Daoy (cell line): Measurements from ENCODE around the gene CTDP1. TPM values are rescaled to one million over a fixed set of nuclear protein-coding genes. Genes with fewer than 3 reads are reported as not detected.
A peak's percentile ranks its signal among the peaks of the same experiment; 100 is the strongest.

Experiments
- DNase-seq: peaks from one replicate; pipeline ENCODE4 v3.0.0-alpha.2; 2015; ENCODE audit warnings: low read depth
- total RNA-seq: library from RNA; depleted of rRNA; stranded (reverse); fragments of >200 nt; shearing (Covaris generic); gene quantifications from 2 replicates; pipeline ENCODE4 v1.2.3, GENCODE V29; 2014

CTDP1 gene
- total RNA-seq, 1 experiment from 2014 or later, result 13.9 TPM

DNA sequence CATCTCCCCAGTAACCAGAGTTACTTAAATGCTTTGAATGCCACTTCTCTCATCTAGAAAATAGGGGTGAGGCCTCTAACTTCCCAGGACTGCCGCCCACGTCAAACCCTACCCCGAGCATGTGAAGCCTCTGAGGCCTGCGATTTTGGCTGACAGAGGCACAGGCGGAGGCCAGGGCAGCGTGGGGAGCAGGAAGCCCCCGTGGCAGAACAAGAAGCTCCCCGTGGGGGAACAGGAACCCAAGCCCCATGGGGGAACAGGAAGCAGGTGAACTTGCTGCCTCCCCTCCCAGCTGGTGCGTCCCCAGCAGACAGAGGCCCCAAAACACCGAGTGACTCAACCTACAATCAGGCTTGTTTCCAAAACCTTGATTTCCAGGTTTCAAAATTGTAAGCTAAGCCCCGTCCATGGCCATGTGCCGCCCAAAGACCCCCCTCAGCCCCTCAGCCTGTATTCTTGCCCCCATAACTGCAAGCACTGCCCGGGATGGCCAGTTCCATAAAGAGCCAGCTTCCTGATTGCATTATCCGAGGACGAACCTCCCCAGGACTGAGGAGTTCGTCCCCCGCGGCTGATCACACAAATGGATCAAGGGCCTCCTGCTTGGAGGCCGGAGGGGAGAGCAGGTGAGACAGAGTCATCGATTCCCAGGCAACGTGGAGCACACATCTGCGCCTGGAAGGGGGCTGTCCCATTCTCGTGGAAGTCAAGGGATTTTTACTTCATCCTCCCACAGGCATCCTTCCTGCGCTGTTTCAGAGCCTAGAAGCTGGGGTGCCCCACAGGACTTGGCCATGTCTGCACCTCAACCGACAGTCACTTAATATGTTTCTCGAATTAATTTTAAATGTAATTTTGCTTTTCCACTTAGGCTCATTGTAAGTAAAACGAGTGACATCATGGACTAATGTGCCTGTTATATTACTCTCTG is 36.3 kb upstream of the CTDP1 start:
- DNase-seq, result no peak

GRCh38 chr18:79644006-79644665 is 35.5 kb upstream of the CTDP1 start:
- peak; percentile 66 for DNase-seq

GRCh38 chr18:79644666-79645057 is 34.9 kb upstream of the CTDP1 start:
- DNase-seq, result no peak

- peak; percentile 40 for DNase-seq
Measured at GRCh38 chr18:79645291-79645983, 34.2 kb upstream of the CTDP1 start.

- DNase-seq, result no peak
Measured at GRCh38 chr18:79647307-79647706, 32.3 kb upstream of the CTDP1 start.

GRCh38 chr18:79650959-79651358 is 28.6 kb upstream of the CTDP1 start:
- no peak for DNase-seq

DNA sequence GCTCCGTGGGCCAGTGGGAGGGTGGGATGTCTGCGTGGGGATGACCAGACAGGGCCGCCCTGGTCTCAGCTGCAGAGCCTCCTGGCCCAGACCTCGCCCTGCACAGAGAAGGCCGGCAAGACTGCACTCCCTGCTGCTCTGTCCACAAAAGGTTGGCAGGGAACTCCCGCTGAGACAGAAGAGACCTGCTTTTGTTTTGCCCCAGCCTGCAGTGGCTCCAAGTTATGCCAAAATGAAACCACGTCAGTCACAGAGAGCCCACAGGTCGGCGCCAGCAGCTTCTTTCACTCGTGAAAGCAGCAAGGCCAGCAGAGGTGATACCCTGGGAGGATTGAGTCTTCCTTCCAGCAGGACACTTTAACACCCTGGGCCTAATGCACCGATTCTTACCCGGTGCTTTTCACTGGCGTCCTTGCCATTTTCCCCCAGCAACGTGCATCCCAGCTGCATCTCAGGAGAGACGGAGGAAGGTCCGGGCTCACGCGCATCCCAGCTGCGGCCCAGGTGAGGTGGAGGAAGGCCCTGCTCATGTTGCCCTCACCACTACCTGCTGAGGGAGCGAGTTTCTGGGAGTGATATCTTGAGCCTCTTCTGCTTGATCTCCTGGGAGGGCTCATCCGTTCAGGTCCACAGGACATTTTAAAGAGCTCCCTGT is 22.1 kb upstream of the CTDP1 start:
- DNase-seq, result no peak

DNA sequence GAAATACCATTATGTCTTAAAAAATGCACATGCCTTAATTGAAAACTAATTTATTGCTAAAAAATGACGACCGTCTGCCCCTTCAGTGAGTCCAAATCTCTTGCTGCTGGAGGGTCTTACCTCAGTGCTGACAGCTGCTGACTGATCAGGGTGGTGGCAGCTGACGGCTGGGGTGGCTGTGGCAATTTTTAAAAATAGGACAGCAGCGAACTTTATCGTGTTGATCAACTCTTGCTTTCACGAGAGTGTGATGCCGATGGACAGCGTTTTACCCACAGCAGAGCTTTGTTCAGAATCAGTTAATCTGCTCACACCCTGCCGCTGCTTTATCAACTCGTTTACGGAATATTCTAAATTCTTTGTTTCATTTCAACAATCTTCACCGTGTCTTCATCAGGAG is 21.2 kb upstream of the CTDP1 start:
- DNase-seq, result no peak

DNA sequence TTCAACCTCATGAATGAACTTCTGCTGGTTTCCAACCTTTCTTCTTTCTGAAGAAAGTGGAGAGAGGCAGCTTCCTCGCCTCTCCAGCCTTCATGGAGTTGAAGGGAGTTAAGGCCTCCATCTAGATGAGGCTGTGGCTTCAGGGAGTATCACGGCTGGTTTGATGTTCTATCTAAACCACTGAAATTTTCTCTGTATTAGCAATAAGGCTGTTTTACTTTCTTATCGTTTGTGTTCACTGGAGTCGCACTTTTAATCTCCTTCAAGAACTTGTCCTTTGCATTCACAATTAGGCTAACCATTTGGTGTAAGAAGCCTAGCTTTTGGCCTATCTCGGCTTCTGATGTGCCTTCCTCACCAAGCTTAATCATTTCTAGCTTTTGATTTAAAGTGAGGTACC is 19.9 kb upstream of the CTDP1 start:
- DNase-seq, result no peak

DNA sequence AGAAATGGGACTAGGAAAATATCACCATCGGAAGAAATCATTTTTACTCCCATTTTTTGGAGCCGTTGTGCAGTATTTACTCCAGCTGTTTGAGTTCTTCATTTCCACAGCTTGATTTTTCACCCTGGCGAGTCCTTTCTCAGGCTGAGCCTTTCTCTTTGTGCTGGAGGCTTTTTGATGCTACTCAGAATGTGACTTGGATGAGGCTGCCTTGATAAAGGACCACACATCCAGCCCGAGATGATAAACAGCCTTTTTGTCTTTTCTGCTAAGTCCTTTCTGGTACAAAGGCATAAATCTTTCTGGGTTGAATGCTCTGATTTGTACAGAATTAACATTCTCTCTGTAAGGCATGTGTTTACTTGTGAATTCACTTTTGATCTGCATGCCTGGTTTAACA is 17.6 kb upstream of the CTDP1 start:
- no peak for DNase-seq

DNA sequence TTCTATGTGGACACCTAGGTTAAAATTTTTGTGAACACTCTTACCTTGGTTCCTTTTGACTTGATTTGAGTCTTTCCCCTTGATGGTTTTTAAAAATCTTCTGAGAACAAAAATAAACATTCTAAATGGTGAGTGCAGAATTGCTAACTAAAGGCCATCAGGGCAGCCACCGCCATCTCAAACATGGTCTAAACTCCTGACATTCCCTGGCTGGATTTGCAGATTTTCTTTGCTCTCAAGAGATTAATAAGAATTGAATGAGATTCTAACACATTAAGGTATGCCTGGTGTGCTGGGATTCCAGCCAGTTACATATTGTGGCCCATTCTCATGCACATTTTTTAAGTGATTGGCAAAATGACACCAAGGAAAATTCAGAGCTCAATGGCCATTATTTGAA is 17.2 kb upstream of the CTDP1 start:
- no peak for DNase-seq

DNA sequence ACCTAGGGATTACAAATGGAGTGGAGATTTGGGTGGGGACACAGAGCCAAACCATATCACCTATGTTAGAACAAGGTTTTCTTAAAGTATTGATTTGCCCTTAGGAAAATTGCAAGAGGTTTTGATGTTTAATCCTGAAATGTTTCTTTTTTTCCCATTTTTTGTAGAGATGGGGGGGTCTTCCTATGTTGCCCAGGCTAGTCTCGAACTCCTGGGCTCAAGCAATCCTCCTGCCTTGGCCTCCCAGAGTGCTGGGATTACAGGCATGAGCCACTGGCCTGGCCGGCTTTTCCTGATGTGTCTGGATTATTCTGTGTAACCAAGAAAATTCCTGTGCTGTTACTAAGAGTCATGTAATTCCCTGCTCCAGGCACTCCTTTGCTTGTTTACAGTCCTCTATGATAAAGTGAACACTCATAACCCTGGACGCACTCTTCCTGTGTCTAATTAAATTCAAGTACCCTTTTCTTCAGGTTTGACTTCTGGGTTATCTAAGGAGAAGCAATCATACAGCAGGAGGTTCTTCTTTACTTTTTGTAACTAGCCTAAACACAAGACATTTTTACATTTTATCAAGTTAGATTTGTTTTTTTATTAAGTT is 15.0 kb upstream of the CTDP1 start:
- DNase-seq, result peak; percentile 31

GRCh38 chr18:79668203-79668602 is 11.4 kb upstream of the CTDP1 start:
- no peak for DNase-seq

DNA sequence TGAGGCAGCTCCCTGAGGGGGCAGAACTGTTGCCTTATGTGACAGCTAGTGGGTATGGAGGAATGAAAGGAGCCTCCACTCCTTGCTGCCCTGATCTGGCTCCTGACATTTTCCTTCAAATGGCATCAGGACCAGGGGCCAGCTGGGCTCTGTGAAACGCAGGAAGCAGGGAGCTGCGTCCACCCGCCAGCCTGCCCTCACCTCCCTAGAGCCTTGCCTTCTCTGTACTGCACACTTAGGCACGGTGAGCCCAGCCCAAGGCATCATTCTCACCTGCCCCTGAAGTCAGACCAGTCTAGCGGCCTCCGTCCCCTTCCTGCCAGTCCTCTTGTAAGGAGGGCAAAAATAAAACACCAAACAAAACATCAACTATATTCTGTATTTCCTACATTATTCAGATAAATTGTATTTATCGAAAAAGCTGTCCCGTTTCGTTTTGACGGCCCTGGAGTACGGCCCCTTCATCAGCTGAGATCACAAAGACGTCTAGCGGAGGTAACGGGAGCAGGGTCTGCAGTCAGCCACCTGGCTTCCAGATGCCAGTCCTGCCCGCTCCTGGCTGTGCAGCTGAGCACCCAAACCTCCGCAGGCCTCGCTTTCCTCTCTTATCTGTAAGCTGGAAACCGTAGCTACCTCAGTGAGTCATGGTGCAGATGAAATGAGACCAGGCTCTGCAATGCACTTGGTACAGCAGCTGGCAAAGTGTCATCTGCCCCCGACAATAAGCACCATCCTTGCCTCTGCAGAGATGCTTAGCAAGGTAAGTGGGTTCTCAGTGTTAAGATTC is 6.9 kb upstream of the CTDP1 start:
- DNase-seq, result no peak

GRCh38 chr18:79677221-79677620 is 2.4 kb upstream of the CTDP1 start:
- DNase-seq, result no peak

- DNase-seq, result no peak
Measured at GRCh38 chr18:79677840-79678239, 1.8 kb upstream of the CTDP1 start.

DNA sequence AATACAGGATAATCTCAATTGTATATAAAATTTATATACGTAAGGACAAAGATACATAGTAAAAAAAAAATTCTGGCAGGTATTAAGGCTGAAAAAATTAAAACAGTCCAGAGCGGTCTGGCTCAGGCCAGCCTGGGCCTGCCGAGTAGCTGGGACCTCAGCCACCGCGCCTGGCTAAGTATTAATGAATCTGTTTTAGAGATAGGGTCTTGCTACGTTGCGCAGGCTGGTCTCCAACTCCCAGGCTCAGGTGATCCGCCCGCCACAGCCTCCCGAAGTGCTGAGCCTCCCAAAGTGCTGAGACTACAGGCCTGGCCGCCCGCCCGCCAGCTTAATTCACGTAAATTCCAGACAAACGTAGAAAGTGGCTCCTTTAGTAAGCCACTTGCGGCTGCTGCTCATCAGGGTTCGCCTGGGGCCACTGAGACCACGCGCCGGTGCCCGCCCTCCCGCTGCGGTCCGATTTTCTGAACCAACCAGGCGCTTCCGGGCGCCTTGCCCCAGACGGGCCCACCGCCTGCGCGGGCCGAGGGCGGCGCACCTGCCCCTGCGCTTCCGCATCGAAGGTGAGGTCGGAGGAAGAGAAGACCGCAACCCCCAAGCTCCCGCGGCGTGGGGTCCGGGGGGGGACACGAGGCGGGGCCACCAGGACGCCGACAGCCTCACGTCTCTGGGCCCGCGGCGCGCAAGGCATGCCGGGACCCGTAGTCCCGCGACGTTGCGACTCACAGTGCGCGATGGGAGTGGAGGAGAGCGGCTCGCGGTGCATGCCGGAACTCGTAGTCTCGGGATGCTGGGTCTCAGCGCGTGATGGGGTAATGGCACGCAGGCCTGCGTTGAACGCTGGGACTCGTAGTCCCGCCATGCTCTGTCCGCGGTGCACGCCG is 695 bp upstream of the CTDP1 start:
- DNase-seq, result peak; percentile 99

DNA sequence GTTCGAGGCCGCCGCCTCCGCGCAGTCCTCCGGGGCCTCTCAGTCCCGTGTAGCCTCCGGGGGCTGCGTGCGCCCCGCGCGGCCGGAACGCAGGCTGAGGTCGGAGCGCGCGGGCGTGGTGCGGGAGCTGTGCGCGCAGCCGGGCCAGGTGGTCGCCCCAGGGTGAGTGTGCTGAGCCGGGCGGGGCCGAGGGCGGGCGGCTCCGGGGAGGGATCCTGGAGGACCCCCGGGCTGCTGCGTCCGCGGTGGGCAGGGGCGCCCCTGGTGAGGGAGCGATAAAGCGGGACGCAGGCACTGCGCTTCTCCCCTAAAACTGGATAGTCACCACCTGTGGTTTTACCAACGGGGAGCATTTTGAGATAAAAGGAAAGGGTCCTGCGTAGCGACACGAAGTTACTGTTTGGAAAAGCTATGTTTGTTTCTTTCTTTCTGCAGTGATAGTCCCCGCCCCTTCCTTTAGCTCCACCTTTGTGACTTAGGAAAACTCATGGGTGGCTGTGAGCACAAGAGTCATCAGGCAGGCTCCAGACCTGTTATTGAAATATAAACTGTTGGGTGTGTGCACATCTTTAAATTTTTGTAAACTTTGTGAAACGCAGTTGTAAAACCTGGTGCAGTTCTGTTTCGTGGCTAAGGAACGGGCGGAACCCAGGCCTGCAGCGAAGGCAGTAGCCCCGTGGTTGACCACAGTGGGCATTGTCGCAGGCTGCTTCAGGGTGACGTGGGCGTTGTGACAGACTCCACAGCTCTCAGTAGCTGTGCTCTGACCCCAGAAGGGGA is 687 bp downstream of the CTDP1 start:
- DNase-seq, result peak; percentile 24

DNA sequence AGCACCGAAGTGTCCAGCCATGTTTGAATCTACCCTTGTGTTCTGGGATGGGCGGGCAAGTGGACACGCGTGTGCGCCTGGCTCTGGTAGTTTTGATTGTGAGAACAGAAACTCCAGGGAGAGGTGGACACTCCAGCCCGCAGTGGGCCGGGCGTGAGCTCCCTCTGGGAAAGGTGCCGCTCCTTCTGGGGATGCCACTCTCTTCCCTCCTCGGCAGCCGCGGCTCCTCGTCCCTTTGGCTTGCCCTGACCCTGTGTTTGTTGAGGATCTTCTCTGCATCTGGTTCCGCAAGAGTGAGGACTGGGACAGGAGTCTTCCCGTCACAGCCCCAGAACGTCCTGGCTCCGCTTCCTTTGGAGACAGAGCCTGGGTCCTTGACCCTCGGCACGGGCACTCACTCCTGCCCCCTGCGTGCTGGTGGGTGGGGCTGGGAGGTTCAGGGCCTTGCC is 1.3 kb downstream of the CTDP1 start:
- DNase-seq, result no peak
